GM21619 (cell line): ENCODE results near the gene CAPN14.
"Not testable (repeated sequence)": the region's sequence is repeated elsewhere in the genome, so short reads cannot be mapped to it uniquely, and the experiment has no call there.

Experiments used
- ATAC-seq: cut with Tn5 transposase; IDR thresholded peaks from one replicate; pipeline ENCODE4 v1.9.1; 2021; ENCODE audit not compliant: unreplicated experiment

Gene CAPN14

GRCh38 chr2:31200972-31201371 lies 16.3 kb downstream of the CAPN14 start:
- ATAC-seq = no peak

GRCh38 chr2:31199206-31199605 lies 18.1 kb downstream of the CAPN14 start:
- ATAC-seq = no peak

- ATAC-seq = no peak
These were observed 19.6 kb downstream of the CAPN14 start for GRCh38 chr2:31197669-31198068.

- ATAC-seq = no peak
These were observed 20.1 kb downstream of the CAPN14 start for GRCh38 chr2:31197166-31197565.

- ATAC-seq = no peak
These were observed 20.7 kb downstream of the CAPN14 start for GRCh38 chr2:31196622-31197021.

- ATAC-seq = no peak
These were observed 23.5 kb downstream of the CAPN14 start for GRCh38 chr2:31193806-31194205.

GRCh38 chr2:31192851-31193392 lies 24.4 kb downstream of the CAPN14 start:
- no peak for ATAC-seq

GRCh38 chr2:31192396-31192795 lies 24.9 kb downstream of the CAPN14 start:
- ATAC-seq = no peak

- ATAC-seq = no peak
These were observed 25.4 kb downstream of the CAPN14 start for GRCh38 chr2:31191931-31192330.

- no peak for ATAC-seq
These were observed 27.1 kb downstream of the CAPN14 start for GRCh38 chr2:31190188-31190587.

- ATAC-seq = no peak
These were observed 28.2 kb downstream of the CAPN14 start for GRCh38 chr2:31189141-31189540.

- no peak for ATAC-seq
These were observed 29.2 kb downstream of the CAPN14 start for GRCh38 chr2:31188131-31188530.

- no peak for ATAC-seq
These were observed 30.1 kb downstream of the CAPN14 start for GRCh38 chr2:31187166-31187565.

- not testable (repeated sequence) for ATAC-seq
These were observed 33.3 kb downstream of the CAPN14 start for GRCh38 chr2:31183973-31184372.

GRCh38 chr2:31176742-31177141 lies 40.6 kb downstream of the CAPN14 start:
- ATAC-seq = no peak

- ATAC-seq = no peak
These were observed 46.2 kb downstream of the CAPN14 start for GRCh38 chr2:31171142-31171541.

- peak; percentile 82 for ATAC-seq
These were observed 47.1 kb downstream of the CAPN14 start for GRCh38 chr2:31170071-31170698.

GRCh38 chr2:31168291-31168690 lies 49.0 kb downstream of the CAPN14 start:
- no peak for ATAC-seq

- ATAC-seq = no peak
These were observed 50.4 kb downstream of the CAPN14 start for GRCh38 chr2:31166925-31167324.

- ATAC-seq = no peak
These were observed 54.2 kb downstream of the CAPN14 start for GRCh38 chr2:31163011-31163539.

GRCh38 chr2:31161637-31162036 lies 55.7 kb downstream of the CAPN14 start:
- no peak for ATAC-seq

- ATAC-seq = no peak
These were observed 65.8 kb downstream of the CAPN14 start for GRCh38 chr2:31151501-31151900.
